GM06990 (cell line): ENCODE data around the gene ARHGAP26.

ENCODE experiments used
- DNase-seq: peaks from one replicate; pipeline ENCODE4 v3.0.0-alpha.2; 2011; ENCODE audit not compliant: insufficient read length; ENCODE audit errors: extremely low read depth
- H3K27me3 ChIP-seq: replicated peaks from 2 replicates; pipeline ENCODE4 v1.6.0; 2011; ENCODE audit warnings: low read length; ENCODE audit not compliant: control insufficient read depth, insufficient read depth
- H3K36me3 ChIP-seq: 2 replicates; pipeline ENCODE4 v1.5.1; 2011; ENCODE audit warnings: low read length; ENCODE audit not compliant: control insufficient read depth, insufficient read depth
- H3K4me3 ChIP-seq: replicated peaks from 2 replicates; pipeline ENCODE4 v1.5.1; 2011; ENCODE audit warnings: low read depth, mild to moderate bottlenecking, control low read depth, low read length
- TF ChIP-seq, protein P1 (sequence below): IDR thresholded peaks from 2 replicates; pipeline ENCODE4 v1.5.1; 2011; ENCODE audit warnings: low read length, control low read depth, mild to moderate bottlenecking, inconsistent platforms; ENCODE audit not compliant: insufficient read depth, poor library complexity, severe bottlenecking

The ARHGAP26 gene

DNA sequence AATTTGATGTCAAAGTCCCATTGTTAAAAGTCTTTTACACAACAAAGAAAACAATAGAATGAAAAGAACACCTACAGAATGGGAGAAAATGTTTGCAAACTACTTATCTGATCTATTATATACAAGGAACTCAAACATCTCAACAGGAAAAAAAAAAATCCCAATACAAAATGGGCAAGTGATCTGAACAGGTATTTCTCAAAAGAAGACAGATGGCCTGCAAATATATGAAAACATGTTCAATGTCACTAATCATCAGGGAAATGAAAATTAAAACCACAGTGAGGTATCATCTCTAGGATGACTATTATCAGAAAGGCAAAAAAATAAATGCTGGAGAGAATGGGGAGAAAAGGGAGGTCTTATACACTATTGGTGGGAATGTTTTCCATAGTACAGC, 301.8 kb downstream of the ARHGAP26 start:
- no peaks in the 10 kb centered on the region for H3K27me3 ChIP-seq
- TF ChIP-seq, protein P1, sequence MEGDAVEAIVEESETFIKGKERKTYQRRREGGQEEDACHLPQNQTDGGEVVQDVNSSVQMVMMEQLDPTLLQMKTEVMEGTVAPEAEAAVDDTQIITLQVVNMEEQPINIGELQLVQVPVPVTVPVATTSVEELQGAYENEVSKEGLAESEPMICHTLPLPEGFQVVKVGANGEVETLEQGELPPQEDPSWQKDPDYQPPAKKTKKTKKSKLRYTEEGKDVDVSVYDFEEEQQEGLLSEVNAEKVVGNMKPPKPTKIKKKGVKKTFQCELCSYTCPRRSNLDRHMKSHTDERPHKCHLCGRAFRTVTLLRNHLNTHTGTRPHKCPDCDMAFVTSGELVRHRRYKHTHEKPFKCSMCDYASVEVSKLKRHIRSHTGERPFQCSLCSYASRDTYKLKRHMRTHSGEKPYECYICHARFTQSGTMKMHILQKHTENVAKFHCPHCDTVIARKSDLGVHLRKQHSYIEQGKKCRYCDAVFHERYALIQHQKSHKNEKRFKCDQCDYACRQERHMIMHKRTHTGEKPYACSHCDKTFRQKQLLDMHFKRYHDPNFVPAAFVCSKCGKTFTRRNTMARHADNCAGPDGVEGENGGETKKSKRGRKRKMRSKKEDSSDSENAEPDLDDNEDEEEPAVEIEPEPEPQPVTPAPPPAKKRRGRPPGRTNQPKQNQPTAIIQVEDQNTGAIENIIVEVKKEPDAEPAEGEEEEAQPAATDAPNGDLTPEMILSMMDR = no peak
- no peak overlapping the region for H3K4me3 ChIP-seq
- H3K36me3 ChIP-seq = peaks cover 3% of the 10 kb centered on the region
- no peak for DNase-seq

DNA sequence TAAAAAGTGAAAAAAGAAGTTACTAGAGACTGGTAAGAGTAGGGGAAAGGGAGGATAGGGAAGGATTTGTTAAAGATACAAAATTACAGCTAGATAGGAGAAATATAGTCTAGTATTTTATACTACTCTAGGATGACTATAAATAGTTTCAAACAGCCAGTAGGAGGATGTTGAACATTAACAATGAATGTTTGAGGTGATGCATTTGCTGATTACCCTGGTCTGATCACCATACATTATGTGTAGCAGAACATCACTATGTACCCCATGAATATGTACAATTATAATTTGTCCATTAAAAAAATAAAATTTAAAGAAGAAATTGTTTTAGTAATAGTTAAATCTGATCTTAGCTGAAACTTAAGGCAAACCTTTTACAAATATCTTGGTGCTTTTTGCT, 302.6 kb downstream of the ARHGAP26 start:
- Histone ChIP-seq H3K27me3 (no peaks in the 10 kb centered on the region), H3K36me3 (peaks cover 3% of the 10 kb centered on the region), H3K4me3 (no peak overlapping the region)
- no peak for DNase-seq
- TF ChIP-seq, protein P1 = no peak

DNA sequence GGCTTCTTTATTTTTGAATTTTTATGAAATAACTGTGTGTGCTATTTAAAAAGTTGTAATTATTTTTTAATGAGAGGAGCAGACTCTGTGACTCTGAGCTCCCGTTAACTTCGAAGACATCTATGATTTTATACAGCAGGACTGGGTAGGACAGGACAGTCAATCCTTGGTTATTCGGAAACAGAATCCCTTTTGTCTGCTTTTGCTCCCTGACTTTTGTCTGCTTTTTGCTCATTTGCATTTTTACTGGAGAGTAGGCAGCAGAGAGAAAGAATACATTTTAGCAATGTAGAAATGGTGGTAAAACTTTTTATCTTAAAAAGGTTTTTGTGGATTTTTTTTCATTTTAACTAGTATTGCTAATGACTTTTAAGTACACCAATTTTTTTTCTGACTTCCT, 303.6 kb downstream of the ARHGAP26 start:
- H3K36me3 ChIP-seq = peaks cover 1% of the 10 kb centered on the region
- TF ChIP-seq, protein P1 = no peak
- DNase-seq = no peak
- no peak overlapping the region for H3K4me3 ChIP-seq
- H3K27me3 ChIP-seq = no peaks in the 10 kb centered on the region

DNA sequence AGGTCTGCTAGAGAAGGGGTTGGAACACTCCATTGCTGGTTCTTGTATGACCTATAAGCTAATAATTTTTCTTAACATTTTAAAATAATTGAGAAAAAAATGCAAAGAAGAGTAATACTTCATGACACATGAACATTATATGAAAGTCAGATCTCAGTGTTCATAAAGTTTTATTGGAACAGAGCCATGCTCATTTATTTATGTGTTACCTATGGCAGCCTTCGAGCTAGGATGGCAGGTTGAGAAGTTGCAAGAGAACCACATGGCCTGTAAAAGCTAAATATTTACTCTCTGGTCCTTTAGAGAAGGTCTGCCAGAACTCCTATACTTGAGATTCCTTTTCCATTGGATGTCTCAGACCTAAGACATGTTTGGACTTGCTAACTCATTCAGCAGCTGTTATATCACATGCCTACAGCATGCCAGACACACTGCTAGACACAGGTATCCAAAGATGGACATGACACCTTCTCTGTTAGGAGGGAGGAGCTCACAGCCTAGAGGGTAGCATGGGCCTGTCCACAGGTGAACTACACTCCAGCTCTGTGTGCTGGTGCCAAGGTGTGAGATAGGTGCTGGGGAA, 304.3 kb downstream of the ARHGAP26 start:
- no peaks in the 10 kb centered on the region for H3K27me3 ChIP-seq
- H3K4me3 ChIP-seq = no peak overlapping the region
- no peaks in the 10 kb centered on the region; the same call in none of the 2 replicates for H3K36me3 ChIP-seq
- DNase-seq = no peak
- TF ChIP-seq, protein P1 = no peak

DNA sequence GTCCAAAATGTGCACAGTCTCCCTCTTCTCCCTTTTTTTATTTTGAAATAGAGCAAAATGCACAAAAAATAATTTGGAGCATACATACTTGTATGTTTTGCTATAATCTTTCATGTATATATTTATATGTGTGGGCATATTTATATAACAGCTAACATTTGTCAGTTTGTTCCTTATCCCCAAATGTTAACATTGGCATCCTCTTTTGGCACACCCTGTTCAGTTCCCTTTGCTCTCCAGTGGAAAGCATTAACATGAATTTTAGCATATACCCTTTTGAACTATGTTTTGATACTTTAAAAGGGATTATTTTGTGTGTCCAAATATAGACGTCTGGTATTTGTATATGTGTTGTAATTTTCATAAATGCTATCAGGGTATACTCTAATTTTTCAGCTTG, 306.2 kb downstream of the ARHGAP26 start:
- H3K27me3 ChIP-seq = no peaks in the 10 kb centered on the region
- TF ChIP-seq, protein P1 = no peak
- no peak overlapping the region for H3K4me3 ChIP-seq
- no peaks in the 10 kb centered on the region; the same call in 1 of the 2 replicates for H3K36me3 ChIP-seq
- no peak for DNase-seq
